ENCODE measurements around the gene HYOU1.
A peak's percentile ranks its signal among the peaks of the same experiment; 100 is the strongest.

HYOU1 gene

GRCh38 chr11:119016216-119017009 is 40.6 kb downstream of the HYOU1 start:
- Histone ChIP-seq H3K36me3 (peaks cover 77% of the 10 kb centered on the region), H3K9me3 (ENCODE audit: severe bottlenecking) (no peaks in the 10 kb centered on the region), H3K27ac (no peak overlapping the region), H3K27me3 (ENCODE audit: insufficient read depth, low read depth, severe bottlenecking) (no peaks in the 10 kb centered on the region), H3K4me3 (ENCODE audit: low read depth, low read length) (no peak overlapping the region)
- no peak for DNase-seq
- no peak for TF ChIP-seq CTCF (IDR thresholded peaks at IDR 0.05; ENCODE audit: low read depth, low read length)

- no peak for DNase-seq
- H3K27ac ChIP-seq = no peak overlapping the region
Measured at GRCh38 chr11:119015054-119015611, 41.9 kb downstream of the HYOU1 start.

GRCh38 chr11:119014209-119014924 is 42.6 kb downstream of the HYOU1 start:
- Histone ChIP-seq H3K27ac (no peak overlapping the region), H3K4me3 (ENCODE audit: low read depth, low read length) (no peak overlapping the region), H3K27me3 (ENCODE audit: insufficient read depth, low read depth, severe bottlenecking) (no peaks in the 10 kb centered on the region), H3K9me3 (ENCODE audit: severe bottlenecking) (no peaks in the 10 kb centered on the region), H3K36me3 (peaks cover 60% of the 10 kb centered on the region)
- TF ChIP-seq CTCF (IDR thresholded peaks at IDR 0.05; ENCODE audit: low read depth, low read length) = no peak
- no peak for DNase-seq

More at GRCh38 chr11:119015054-119015611, 41.9 kb downstream of the HYOU1 start:
- Histone ChIP-seq H3K36me3 (peaks cover 65% of the 10 kb centered on the region), H3K27me3 (ENCODE audit: insufficient read depth, low read depth, severe bottlenecking) (no peaks in the 10 kb centered on the region), H3K9me3 (ENCODE audit: severe bottlenecking) (no peaks in the 10 kb centered on the region), H3K4me3 (ENCODE audit: low read depth, low read length) (no peak overlapping the region)
- peak; percentile 35 for TF ChIP-seq CTCF (IDR thresholded peaks at IDR 0.05; ENCODE audit: low read depth, low read length)

- H3K27ac ChIP-seq = no peak overlapping the region
- no peak overlapping the region for H3K4me3 ChIP-seq (ENCODE audit: low read depth, low read length)
- H3K9me3 ChIP-seq (ENCODE audit: severe bottlenecking) = no peaks in the 10 kb centered on the region
- no peaks in the 10 kb centered on the region for H3K27me3 ChIP-seq (ENCODE audit: insufficient read depth, low read depth, severe bottlenecking)
- peaks cover 63% of the 10 kb centered on the region for H3K36me3 ChIP-seq
- no peak for TF ChIP-seq CTCF (IDR thresholded peaks at IDR 0.05; ENCODE audit: low read depth, low read length)
- no peak for DNase-seq
Measured at GRCh38 chr11:119012629-119013170, 44.3 kb downstream of the HYOU1 start.

- Histone ChIP-seq H3K27me3 (ENCODE audit: insufficient read depth, low read depth, severe bottlenecking) (no peaks in the 10 kb centered on the region), H3K36me3 (peaks cover 64% of the 10 kb centered on the region), H3K4me3 (ENCODE audit: low read depth, low read length) (no peak overlapping the region), H3K9me3 (ENCODE audit: severe bottlenecking) (no peaks in the 10 kb centered on the region), H3K27ac (no peak overlapping the region)
- TF ChIP-seq CTCF (IDR thresholded peaks at IDR 0.05; ENCODE audit: low read depth, low read length) = no peak
- no peak for DNase-seq
Measured at GRCh38 chr11:119011476-119012053, 45.4 kb downstream of the HYOU1 start.
